IMR-90 (cell line): ENCODE measurements around the gene TTLL7.

Experiments
- CTCF ChIP-seq: conservative IDR thresholded peaks from 2 replicates; pipeline ENCODE4 v1.5.1; 2012; ENCODE audit warnings: mild to moderate bottlenecking, low read depth, low read length, improper control_type of control experiment
- MXI1 ChIP-seq: IDR thresholded peaks from 2 replicates; pipeline ENCODE4 v1.6.1; 2012; ENCODE audit warnings: low read depth, mild to moderate bottlenecking, low read length, moderate library complexity, borderline replicate concordance
- NFE2L2 ChIP-seq: fragments of 150-350 bp; IDR thresholded peaks from 2 replicates; pipeline ENCODE4 v1.6.1; 2016; ENCODE audit warnings: low read depth, mild to moderate bottlenecking, low read length
- POLR2A ChIP-seq: IDR thresholded peaks from 2 replicates; pipeline ENCODE4 v1.6.1; 2012; ENCODE audit warnings: mild to moderate bottlenecking, low read depth, low read length
- RAD21 ChIP-seq: IDR thresholded peaks from 2 replicates; pipeline ENCODE4 v1.6.1; 2012; ENCODE audit warnings: low read length, improper control_type of control experiment
- RFX5 ChIP-seq: IDR thresholded peaks from 2 replicates; pipeline ENCODE4 v1.8.0; 2012; ENCODE audit warnings: low read depth, mild to moderate bottlenecking, low read length, moderate library complexity

GRCh38 chr1:83827741-83828140 lies 171.2 kb downstream of the TTLL7 start:
- TF ChIP-seq MXI1: no peak
- no peak for TF ChIP-seq POLR2A
- TF ChIP-seq CTCF: no peak
- no peak for TF ChIP-seq RFX5
- TF ChIP-seq RAD21: no peak
- no peak for TF ChIP-seq NFE2L2
